ENCODE measurements around the gene TTN. TPM values are rescaled to one million over a fixed set of nuclear protein-coding genes. Genes with fewer than 3 reads are reported as not detected.

TTN gene
- total and polyA plus RNA-seq, 2 of the 4 experiments (the other 2 are of a cell fraction) = 0.02 to 0.18 TPM

DNA sequence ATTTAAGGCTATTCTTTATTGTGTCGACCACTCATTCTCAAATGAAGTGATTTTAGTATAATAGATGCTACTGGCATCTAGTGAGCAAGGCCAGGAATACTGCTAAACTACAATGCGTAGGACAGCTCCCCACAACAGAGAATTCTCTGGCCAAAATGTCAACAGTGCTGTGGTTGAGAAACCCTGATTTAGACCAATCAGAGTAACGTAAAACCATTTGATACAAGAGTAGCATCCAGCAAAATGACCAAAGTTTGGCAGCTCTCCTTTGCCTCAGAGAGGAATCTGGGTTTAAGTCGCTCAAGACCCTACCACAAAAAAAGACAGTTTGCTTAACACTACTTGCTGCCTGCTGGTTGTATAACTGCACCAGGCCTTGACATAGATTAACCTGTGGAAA is 37.0 kb upstream of the TTN start:
- DNase-seq = no peak
- WGBS, 2 experiments (ENCODE audit: extremely low coverage in 2 of 2, insufficient read length in 1 of 2) = 0% methylated on average over 1 of the region's 4 CpGs; no CpG with 5 or more reads in 1 of the 2 experiments
- POLR2A ChIA-PET (ENCODE audit: unreplicated experiment) = no interaction called here

More for the DNA sequence above, 37.0 kb upstream of the TTN start:
- Histone ChIP-seq H3K4ac (ENCODE audit: low read depth, low read length) (no peak overlapping the region), H3K27me3 (ENCODE audit: control insufficient read depth, insufficient read depth, low read length) (no peaks in the 10 kb centered on the region), H3K9ac (ENCODE audit: low read depth, low read length) (no peak overlapping the region), H2AFZ (replicated peaks; ENCODE audit: low read length, poor library complexity) (no peak overlapping the region), H2AK5ac (ENCODE audit: low read depth, low read length) (no peak overlapping the region), H3K4me2 (ENCODE audit: low read depth, low read length) (no peak overlapping the region), H3K18ac (ENCODE audit: low read depth, low read length) (no peak overlapping the region), H3K4me1 (ENCODE audit: control insufficient read depth, insufficient read depth, low read length) (no peaks in the 10 kb centered on the region; the same call in 1 of the 2 replicates), H2BK120ac (ENCODE audit: low read depth, low read length) (no peak overlapping the region), H4K5ac (ENCODE audit: low read depth, low read length) (no peak overlapping the region), H2BK5ac (ENCODE audit: low read depth, low read length, poor library complexity, severe bottlenecking) (no peak overlapping the region), H3K23ac (ENCODE audit: low read depth, low read length) (no peak overlapping the region), H3K27ac (ENCODE audit: insufficient read depth, low read length) (no peak overlapping the region), H3K4me3 (ENCODE audit: insufficient read depth, low read depth, low read length) (no peak overlapping the region), H3K56ac (ENCODE audit: extremely low read depth, insufficient read depth, low read length) (no peak overlapping the region), H2BK20ac (ENCODE audit: low read depth, low read length) (no peak overlapping the region), H3K14ac (replicated peaks; ENCODE audit: low read depth, low read length) (no peak overlapping the region), H4K20me1 (ENCODE audit: insufficient read depth, low read length) (no peaks in the 10 kb centered on the region), H3K9me1 (ENCODE audit: insufficient read depth, low read length) (no peaks in the 10 kb centered on the region), H4K8ac (ENCODE audit: low read depth in 2 of 2, low read length in 2 of 2) (no peak overlapping the region), H3K36me3 (ENCODE audit: control insufficient read depth, insufficient read depth, low read length) (no peaks in the 10 kb centered on the region), H2AK9ac (replicated peaks; ENCODE audit: low read depth, low read length, poor library complexity) (no peak overlapping the region), H2BK15ac (ENCODE audit: low read depth, low read length) (no peak overlapping the region), H3K79me1 (ENCODE audit: low read depth in 1 of 2, low read length in 2 of 2) (no peaks in the 10 kb centered on the region), H4K91ac (ENCODE audit: insufficient read depth, low read depth, low read length) (no peak overlapping the region), H3K9me3 (ENCODE audit: control insufficient read depth, insufficient read depth, low read length) (no peaks in the 10 kb centered on the region)
- in situ Hi-C loops (cut with MboI; ENCODE audit: low sequenced_read_pairs) = no loop called here
- dilution Hi-C loops (cut with HindIII; ENCODE audit: low sequenced_read_pairs, unreplicated experiment) = no loop called here
- no peak for ATAC-seq (ENCODE audit: low read depth)
- no TSS peak for BruUV-seq (replicated peaks)
- TF ChIP-seq FOS (IDR thresholded peaks at IDR 0.05; ENCODE audit: low read depth, low read length) = no peak
- TF ChIP-seq RAD21 (IDR thresholded peaks at IDR 0.05; ENCODE audit: low read length) = no peak
- TF ChIP-seq SMC3 (IDR thresholded peaks at IDR 0.05; ENCODE audit: low read depth, low read length) = no peak
- no peak for TF ChIP-seq CHD1 (IDR thresholded peaks at IDR 0.05; ENCODE audit: low read depth, low read length)
- TF ChIP-seq, protein P1, sequence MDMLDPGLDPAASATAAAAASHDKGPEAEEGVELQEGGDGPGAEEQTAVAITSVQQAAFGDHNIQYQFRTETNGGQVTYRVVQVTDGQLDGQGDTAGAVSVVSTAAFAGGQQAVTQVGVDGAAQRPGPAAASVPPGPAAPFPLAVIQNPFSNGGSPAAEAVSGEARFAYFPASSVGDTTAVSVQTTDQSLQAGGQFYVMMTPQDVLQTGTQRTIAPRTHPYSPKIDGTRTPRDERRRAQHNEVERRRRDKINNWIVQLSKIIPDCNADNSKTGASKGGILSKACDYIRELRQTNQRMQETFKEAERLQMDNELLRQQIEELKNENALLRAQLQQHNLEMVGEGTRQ (IDR thresholded peaks at IDR 0.05; ENCODE audit: low read depth, low read length) = no peak
- TF ChIP-seq RCOR1 (IDR thresholded peaks at IDR 0.05; ENCODE audit: insufficient replicate concordance, low read length) = no peak
- TF ChIP-seq, protein P2, sequence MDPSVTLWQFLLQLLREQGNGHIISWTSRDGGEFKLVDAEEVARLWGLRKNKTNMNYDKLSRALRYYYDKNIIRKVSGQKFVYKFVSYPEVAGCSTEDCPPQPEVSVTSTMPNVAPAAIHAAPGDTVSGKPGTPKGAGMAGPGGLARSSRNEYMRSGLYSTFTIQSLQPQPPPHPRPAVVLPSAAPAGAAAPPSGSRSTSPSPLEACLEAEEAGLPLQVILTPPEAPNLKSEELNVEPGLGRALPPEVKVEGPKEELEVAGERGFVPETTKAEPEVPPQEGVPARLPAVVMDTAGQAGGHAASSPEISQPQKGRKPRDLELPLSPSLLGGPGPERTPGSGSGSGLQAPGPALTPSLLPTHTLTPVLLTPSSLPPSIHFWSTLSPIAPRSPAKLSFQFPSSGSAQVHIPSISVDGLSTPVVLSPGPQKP (IDR thresholded peaks at IDR 0.05; ENCODE audit: borderline replicate concordance, low read depth, low read length) = no peak
- TF ChIP-seq CEBPB (IDR thresholded peaks at IDR 0.05; ENCODE audit: low read depth, low read length) = no peak
- CTCF ChIA-PET = no interaction called here
- intact Hi-C loops (cut with micrococcal nuclease) = no loop called here

Data from IMR-90 (cell line).